HG03342 (cell line): ENCODE measurements around the gene MIAT.
"Not testable (repeated sequence)": the region's sequence is repeated elsewhere in the genome, so short reads cannot be mapped to it uniquely, and the experiment has no call there.

Source experiments
- ATAC-seq: cut with Tn5 transposase; IDR thresholded peaks from one replicate; pipeline ENCODE4 v1.9.1; 2021; ENCODE audit warnings: mild to moderate bottlenecking, moderate library complexity; ENCODE audit not compliant: unreplicated experiment

Gene MIAT

GRCh38 chr22:26691377-26691716, 34.0 kb downstream of the MIAT start:
- no peak for ATAC-seq

DNA sequence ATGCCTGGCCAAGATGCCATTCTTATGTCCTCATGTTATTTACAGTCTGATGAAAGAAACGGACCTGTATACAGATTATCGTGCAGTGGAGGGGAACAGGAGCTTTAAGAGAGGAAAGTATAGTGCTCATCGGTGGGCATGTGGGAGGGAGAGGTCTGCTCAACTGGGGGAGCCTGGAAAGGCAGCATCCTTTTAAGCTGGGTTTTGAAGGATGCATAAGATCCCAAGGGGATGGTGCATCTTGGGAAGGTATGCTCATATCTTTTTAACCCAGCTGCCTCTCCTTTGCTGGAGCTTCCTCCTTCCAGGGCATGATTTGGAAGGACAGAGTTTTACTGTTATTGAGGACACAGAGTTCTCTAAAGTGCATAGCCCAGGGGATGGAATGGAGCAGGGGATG, 34.8 kb downstream of the MIAT start:
- no peak for ATAC-seq

DNA sequence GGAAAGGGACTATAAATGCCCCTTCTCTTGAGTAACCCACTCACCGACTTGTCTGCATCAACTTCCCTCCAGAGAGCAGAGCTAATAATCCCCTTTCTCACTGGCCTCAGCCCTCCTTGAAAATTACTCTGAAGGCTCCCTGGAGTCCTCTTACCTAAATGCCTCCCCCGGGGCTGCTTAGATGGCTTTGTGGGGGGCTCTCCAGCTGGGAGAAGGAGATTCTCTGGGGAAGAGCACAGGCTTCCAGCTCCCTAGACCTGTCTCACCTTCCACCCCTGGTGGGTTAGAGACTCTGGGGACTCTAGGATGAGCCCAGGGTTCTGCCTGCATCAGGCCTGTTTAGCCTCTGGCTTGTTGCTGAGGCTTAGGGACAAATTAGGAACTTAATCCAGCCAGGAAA, 39.8 kb downstream of the MIAT start:
- no peak for ATAC-seq

DNA sequence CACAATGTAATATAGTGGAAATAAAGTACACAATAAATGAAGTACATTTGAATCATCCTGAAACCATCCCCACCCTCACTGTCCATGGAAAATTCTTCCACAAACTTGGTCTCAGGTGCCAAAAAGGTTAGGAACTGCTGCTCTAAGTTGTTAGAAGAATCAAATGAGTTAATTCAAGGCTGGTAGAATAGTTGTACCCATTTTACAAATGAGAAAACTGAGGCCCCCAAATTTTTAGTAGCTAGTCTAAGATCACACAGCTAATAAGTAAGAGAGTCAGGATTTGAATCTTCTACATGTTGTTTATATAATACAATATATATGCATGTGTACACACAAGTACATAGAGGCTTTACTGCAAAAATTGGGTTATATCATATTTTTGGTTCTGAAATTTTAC, 43.1 kb downstream of the MIAT start:
- ATAC-seq, result no peak

DNA sequence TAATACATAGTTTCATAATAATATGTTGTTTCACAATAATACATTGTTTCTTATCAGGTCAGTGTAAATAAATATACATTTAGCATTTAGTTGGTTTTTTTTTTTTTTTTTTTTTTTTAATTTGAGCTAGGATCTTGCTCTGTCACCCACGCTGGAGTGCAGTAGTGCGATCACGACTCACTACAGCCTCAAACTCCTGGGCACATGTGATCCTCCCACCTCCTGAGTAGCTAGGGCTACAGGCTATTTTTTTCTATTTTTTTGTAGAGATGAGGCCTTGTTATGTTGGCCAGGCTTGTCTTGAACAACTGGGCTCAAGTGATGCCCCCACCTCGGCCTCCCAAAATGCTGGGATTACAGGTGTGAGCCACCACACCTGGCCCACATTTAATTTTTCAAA, 43.5 kb downstream of the MIAT start:
- no peak for ATAC-seq

DNA sequence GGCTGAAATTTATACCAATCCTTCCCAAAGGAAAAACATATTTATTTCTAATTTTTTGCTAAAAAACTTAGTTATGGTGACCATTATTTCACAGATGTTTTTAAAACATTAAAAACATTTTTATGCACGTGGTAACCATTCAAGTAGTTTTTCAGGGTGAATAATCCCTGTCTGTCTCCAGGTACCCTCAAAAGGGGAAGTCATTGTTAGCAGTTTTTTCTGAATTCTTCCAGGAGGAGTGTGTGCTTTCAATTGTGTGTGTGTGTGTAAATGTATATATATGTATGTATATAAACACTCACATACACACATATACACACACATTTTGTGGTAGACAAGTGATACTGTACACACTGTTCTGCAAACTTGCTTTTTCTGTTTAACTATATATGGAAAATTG, 43.9 kb downstream of the MIAT start:
- ATAC-seq, result no peak

DNA sequence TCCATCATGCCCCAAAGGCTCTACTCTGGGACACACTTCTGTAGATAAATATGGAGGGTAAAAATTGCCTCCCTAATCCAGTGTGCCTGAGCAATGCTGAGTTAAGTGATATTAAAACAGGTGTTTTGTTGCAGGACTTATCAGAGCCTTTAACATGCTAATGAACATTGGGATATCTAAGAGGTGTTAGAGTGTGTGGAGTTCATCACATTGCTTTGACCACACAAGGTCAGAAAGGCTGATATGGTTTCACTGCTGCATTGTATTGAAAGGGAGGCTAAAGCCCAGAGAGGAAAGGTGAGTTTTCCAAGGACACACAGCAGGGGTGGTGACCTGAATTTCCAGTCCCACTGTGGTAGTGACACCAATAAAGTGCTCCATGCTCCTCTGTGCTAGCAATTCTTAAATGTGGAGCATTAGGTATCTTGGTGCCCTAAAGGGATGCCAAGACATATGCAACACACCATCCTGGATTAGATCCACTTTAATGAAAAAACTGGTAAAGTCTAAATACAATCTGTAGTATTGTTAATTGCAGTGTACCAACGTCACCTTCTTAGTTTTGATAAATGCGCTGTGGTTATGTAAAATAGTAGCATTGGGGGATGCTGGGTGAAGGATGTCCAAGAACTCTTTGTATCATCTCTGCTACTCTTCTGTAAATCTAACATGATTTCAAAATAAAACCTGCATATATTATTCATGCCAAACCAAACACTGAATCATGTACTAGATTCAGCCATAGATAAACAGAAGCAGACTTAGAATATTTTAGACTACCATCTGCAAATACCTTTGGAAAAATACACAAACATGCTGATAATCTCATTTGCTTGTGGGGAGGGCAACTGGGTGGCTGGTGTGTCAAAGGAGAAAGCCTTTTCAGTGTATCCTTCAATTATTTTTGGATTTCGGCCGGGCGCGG, 45.8 kb downstream of the MIAT start:
- ATAC-seq, result no peak

- ATAC-seq, result not testable (repeated sequence)
Measured at GRCh38 chr22:26705379-26705778, 48.0 kb downstream of the MIAT start.

DNA sequence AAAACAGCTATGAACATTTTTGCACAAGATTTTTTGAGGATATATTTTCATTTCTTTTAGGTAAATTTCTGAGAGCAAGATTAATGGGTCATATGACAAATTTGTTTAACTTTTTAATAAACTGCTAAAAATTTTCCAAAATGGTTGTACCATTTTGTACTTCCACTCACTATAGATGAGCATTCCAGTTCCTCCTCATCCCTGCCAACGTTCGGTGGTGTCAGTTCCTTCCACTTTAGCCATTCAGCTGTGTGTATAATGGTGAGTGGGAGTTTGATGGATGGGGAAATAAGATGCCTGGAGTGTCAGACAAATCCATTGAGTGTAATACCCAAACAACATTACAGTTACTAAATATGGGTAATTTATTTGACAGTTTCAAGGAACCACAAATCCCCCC, 49.7 kb downstream of the MIAT start:
- no peak for ATAC-seq

GRCh38 chr22:26707581-26707980, 50.2 kb downstream of the MIAT start:
- ATAC-seq, result no peak

GRCh38 chr22:26708256-26709009, 51.0 kb downstream of the MIAT start:
- no peak for ATAC-seq

DNA sequence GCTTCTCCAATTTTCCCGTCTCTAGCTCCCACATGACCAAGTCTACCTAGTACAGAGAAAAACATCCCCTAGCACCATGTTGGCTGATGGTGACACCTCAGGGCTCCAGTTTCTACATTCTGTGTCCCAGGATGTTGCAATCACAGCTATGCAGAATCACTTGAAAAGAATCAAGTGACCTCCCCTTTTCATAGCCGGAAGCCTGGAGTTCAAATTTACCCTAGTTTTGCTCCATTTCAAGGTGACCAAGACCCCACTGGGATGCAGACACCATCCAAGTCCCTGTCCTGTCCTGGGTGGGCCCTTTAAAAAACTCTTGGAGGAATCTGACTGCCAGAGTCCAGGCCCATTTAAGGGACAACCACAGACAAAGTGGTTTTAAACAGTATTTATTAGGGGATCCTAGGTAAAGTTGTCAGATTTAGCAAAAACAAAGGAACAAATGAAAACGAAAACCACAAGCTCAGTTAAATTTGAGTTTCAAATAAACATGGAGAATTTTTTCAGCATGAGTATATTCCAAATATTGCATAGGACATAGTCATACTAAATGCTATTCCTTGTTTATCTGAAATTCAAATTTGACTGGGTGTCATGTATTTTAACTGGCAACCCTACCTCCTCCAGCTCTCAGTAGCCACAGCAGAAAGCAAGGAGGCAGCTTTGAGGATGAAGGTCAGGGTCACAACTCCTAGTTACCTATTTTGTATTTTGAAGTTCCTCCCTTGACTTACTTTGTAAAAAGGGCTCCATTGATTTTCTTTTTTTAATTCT, 52.4 kb downstream of the MIAT start:
- no peak for ATAC-seq

- no peak for ATAC-seq
Measured at GRCh38 chr22:26711205-26711963, 54.0 kb downstream of the MIAT start.

DNA sequence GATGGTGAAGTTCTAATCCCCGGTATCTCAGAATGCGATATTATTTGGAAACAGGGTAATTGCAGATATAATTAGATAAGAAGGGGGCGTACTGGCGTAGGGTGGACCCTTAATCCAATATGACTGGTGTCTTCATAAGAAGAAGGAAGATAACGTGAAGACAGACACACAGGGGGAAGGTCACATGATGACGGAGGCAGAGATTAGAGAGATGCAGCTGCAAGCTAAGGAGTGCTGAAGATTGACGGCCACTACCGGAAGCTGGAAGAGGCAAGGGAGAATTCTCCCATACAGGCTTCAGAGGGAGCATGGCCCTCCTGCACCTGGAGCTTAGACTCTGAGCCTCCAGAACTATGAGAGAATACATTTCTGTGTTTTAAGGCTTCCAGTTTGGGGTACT, 54.8 kb downstream of the MIAT start:
- no peak for ATAC-seq

- ATAC-seq, result no peak
Measured at GRCh38 chr22:26713823-26714449, 56.5 kb downstream of the MIAT start.

- ATAC-seq, result no peak
Measured at GRCh38 chr22:26714971-26715370, 57.6 kb downstream of the MIAT start.

GRCh38 chr22:26715392-26715936, 58.1 kb downstream of the MIAT start:
- ATAC-seq, result no peak

GRCh38 chr22:26718488-26718887, 61.1 kb downstream of the MIAT start:
- ATAC-seq, result no peak

DNA sequence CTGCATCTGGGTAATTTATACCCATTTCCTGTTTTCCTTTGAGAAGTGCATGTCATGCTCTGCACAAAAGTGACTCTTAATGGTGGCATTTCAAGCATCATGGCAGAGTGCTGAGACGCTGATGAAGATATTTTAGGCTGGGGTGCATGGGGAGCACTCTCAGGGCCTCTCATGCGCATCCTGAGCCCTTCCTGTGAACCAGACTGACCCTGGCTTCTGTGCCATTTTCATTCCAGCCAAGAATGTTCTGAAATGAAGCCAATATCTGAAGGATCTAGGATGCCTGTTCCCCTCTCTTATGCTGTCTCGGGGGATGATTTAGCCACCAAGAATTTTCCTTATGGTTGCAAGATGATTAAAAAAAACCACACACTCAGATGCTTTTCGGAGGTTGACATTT, 61.5 kb downstream of the MIAT start:
- no peak for ATAC-seq

DNA sequence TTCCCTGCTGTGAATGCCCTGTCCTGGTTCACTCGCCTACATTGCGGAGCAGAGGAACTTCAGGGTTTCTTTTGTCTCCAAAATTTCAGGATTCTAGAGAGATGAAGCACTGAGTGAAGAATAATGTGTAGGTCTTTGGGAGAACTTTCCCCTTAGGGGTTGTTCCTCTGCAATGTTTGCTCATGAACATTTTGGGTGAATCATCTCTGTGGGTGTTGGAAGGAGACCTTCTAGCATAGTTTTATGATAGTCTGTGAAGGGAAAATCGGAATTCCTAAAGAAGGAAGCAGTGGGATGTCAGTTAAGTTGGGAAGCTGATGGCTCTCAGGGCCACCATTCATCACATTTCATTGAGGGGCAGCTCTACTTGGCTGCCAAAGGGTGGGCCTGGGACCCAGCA, 64.8 kb downstream of the MIAT start:
- ATAC-seq, result no peak
